HG02981 (cell line): Measurements from ENCODE around the gene VSTM2A.
A peak's percentile ranks its signal among the peaks of the same experiment; 100 is the strongest.

Experiments
- ATAC-seq: cut with Tn5 transposase; IDR thresholded peaks from one replicate; pipeline ENCODE4 v1.9.1; 2021; ENCODE audit warnings: mild to moderate bottlenecking, moderate library complexity; ENCODE audit not compliant: unreplicated experiment

VSTM2A gene

GRCh38 chr7:54596747-54597146, 54.6 kb downstream of the VSTM2A start:
- ATAC-seq = peak; percentile 97

- no peak for ATAC-seq
Measured at GRCh38 chr7:54615537-54615936, 73.4 kb downstream of the VSTM2A start.
